Measurements from ENCODE around the gene FGD6. TPM values are rescaled to one million over a fixed set of nuclear protein-coding genes. Genes with fewer than 3 reads are reported as not detected.

The FGD6 gene
- total and polyA plus RNA-seq, 2 experiments from 2014 or later: 12.9 to 32.4 TPM

DNA sequence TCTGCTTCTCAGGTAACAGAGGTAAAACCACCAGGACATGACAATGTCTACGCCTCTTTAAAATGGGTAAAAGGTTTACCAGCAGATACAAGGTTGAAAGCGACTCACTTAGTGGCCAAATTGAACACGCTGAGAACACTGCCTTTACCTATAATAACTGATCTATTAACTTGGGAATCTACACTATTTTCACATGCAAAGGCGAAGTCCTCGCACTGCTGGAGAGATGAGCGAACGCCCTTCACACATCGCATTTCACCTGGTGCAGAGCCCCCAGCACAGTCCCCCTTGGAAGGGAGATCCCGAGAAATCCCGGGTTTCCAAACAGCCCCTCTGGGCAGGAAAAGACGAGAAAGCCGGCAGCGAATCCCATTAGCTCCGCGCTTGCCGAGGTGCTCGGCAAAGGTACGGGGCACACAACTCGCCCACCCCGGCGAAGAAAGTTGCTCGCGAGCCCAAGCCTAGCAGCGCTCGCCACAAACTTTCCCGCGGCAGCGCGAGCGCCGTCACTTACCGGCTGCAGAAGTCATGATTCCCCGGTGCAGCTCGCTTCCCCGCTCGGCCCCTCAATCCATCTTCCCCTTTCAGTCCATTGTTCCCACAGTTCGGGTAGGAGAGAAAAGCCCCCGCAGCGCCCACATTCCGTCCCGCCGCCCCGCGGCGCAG is 423 bp downstream of the FGD6 start (continued):
- TF ChIP-seq ZNF462 (CRISPR knock-in tag; IDR thresholded peaks at IDR 0.05) (no peak), CREB1 (CRISPR knock-in tag; IDR thresholded peaks at IDR 0.05; ENCODE audit: low read depth) (no peak), EZH2phosphoT487 (IDR thresholded peaks at IDR 0.05; ENCODE audit: unreplicated experiment) (no peak), EZH2 (IDR thresholded peaks at IDR 0.05; ENCODE audit: low read depth, unreplicated experiment) (no peak)

DNA sequence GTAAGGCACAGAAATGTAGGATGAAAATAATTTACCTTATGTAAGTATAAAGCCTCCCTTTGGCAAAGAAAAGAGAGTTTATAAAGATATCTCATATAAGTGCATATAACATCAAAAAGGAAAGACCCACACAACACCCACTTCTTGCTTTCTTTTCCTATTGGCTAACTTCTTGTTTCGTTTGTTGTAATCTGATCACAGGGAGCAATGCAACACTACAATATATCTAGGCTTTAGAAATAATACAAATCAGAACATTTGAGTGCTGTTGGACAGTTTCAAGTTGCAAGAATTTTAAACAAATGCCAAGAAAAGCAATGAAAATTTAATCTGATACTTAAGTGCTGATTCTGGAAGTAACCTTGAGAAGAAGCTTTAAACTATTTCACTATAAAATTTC is 1.3 kb downstream of the FGD6 start:
- Histone ChIP-seq H3K4me1 (ENCODE audit: insufficient read depth) (peaks cover 32% of the 10 kb centered on the region), H3K9me2 (ENCODE audit: insufficient read depth) (no peaks in the 10 kb centered on the region), H3K27me3 (ENCODE audit: insufficient read depth) (no peaks in the 10 kb centered on the region), H3K79me2 (replicated peaks; ENCODE audit: insufficient read depth) (peaks cover 87% of the 10 kb centered on the region), H3K4me2 (peak overlapping the region; percentile 74), H3K27ac (ENCODE audit: low read depth) (no peak overlapping the region), H3K4me3 (peak overlapping the region; percentile 79), H2AFZ (no peak overlapping the region), H3F3A (replicated peaks; ENCODE audit: low read depth) (no peaks in the 10 kb centered on the region), H3K36me3 (ENCODE audit: insufficient read depth) (no peaks in the 10 kb centered on the region), H4K20me1 (replicated peaks; ENCODE audit: insufficient read depth) (no peaks in the 10 kb centered on the region)
- Mint-ChIP-seq H3K9me3 (no peaks in the 10 kb centered on the region), H3K27me3 (ENCODE audit: insufficient read depth, low read depth, poor library complexity) (peaks cover 6% of the 10 kb centered on the region), H3K4me3 (peak overlapping the region; percentile 89), H3K36me3 (ENCODE audit: low read depth) (peaks cover 12% of the 10 kb centered on the region; the same call in 2 of the 3 replicates), H3K4me1 (peaks cover 41% of the 10 kb centered on the region), H3K27ac (no peak overlapping the region)
- DNase-seq (ENCODE audit: low spot score) (peak; percentile 51), ATAC-seq (no peak)
- TF ChIP-seq EZH2phosphoT487 (IDR thresholded peaks at IDR 0.05; ENCODE audit: unreplicated experiment) (no peak), CTCF (conservative IDR thresholded peaks at IDR 0.05; ENCODE audit: low read depth in 2 of 2) (no peak), STAT1 (IDR thresholded peaks at IDR 0.05; ENCODE audit: unreplicated experiment) (no peak), NANOG (IDR thresholded peaks at IDR 0.05; ENCODE audit: borderline replicate concordance) (no peak), CREB1 (CRISPR knock-in tag; IDR thresholded peaks at IDR 0.05; ENCODE audit: low read depth) (no peak), EZH2 (IDR thresholded peaks at IDR 0.05; ENCODE audit: low read depth, unreplicated experiment) (no peak)
